Measurements from ENCODE around the gene CLIC4.
A peak's percentile ranks its signal among the peaks of the same experiment; 100 is the strongest.

Gene CLIC4

DNA sequence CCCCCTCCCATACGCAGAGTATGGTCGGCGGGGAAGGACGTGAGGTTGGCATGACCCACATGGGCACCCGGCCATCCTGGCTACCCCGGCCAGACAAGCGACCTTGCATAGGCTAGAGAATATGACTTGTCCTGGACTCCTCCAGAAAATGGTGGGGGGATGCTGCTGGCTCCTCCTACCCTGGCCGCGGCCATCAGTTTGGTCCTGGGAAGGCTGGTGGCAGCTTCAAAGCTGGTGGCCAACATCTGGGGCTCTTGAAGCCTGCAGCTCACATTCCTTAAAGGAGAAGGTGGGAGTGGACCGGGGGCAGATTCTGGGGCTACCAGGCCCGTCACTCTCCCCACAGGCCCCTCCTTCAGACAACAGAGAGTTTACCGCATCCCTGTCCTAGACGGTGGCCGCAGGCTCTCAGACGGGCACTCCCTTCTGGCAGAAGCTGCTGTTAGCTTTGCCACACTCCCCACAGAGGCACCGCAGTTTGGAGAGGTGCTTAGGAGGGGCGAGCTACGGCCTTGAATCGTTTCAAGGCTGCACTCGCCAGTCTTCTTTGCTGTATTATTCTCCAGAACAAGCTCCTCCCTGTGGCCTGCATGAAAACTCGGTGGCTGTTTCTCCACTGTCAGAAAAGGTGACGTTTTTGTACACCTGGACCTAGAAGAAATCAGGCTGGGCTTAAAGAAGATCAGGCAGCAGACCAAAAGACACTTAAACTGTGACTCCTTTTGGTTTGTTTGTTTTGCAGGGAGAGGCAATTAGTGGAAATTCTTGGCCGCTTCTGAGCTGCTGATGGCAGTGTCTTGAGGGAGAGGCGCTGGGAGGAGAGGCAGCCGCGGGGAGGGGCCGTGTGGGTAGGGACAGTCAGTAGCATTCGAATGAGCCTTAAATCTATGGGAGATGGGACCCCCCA lies 116.8 kb downstream of the CLIC4 start:
- DNase-seq, result peak; percentile 64

DNA sequence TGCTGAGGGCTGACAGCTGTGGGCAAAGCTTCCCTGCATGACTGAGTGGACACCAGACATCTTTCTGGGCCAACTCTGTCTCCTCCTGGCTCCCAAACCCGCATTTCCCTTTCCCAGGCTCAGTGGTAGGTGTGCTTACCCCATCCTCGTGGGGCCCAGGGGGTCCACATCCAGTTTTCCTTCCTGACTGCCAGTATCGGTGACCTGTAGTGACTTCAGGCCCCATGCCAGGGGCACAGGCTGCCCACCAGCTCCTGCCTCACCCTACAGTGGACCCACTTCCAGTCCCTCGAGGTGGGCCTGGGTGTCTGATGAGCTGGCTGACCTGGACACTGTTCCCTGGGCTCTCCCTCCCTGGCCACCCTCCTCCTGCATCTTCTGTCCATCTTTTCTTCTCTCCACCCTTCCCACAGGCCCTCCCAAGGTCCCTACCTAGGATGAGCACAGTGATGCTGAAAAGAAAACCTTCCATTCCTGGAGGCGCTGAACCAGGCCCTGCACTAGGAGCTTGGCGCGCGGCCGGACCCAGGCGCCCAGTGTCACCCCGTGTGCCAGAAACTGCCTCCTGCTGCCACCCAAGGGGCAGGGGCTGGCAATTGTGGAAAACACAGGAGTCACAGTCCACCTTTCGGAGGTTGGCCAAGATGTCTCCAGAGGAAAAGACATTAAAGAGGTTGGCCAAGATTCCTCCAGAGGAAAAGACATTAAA lies 117.7 kb downstream of the CLIC4 start:
- no peak for DNase-seq

DNA sequence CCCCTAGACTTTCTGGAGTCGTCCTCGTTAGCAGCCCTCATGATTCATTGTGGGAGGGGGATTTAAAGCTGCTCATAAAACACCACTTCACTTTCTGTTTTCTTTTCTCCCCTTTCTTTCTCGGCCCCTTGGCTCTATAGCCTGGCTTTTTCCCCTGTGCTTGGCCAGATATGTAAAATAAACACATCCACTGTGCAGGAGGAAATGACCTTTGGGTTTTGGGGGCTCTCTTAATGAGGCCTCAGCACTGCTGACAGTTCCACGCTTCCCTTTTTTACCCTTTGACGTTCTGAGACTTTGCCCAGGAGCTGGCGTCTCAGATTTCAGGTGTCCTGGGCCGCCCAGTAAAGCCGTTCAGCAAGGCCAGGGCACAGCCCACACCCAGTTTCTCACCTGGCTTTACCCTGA lies 119.1 kb downstream of the CLIC4 start:
- DNase-seq, result no peak

DNA sequence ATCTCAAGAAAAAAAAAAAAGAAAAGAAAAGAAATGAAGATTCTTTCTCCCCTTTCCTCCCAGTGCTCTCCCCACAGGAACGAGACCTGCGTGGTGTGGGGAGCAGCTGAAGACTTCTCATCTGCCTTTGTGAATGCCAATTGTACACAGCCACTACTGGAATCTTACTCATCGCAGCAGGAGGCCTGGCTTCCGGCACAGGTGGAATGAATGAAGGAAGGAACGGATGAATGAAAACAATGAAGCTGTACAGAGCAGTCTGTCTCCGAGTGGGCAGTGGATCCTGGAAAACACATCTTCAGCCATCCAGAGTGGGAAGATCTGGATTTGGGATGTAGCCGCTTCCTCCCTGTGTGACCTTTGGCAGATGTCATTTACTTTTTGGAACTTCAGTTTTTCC lies 119.9 kb downstream of the CLIC4 start:
- no peak for DNase-seq

DNA sequence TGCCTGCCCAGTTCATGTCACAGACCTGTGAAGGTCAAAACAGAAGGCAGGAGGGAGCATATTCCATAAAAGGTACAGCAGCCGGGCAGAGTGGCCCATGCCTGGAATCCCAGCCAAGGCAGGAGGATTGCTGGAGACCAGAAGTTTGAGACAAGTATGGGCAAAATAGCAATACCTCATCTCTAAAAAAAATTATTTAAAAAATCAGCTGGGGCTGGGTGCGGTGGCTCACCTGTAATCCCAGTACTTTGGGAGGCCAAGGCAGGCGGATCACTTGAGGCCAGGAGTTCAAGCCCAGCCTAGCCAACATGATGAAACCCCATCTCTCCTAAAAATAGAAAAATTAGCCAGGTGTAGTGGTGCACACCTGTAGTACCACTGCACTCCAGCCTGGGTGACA lies 120.3 kb downstream of the CLIC4 start:
- DNase-seq, result no peak

DNA sequence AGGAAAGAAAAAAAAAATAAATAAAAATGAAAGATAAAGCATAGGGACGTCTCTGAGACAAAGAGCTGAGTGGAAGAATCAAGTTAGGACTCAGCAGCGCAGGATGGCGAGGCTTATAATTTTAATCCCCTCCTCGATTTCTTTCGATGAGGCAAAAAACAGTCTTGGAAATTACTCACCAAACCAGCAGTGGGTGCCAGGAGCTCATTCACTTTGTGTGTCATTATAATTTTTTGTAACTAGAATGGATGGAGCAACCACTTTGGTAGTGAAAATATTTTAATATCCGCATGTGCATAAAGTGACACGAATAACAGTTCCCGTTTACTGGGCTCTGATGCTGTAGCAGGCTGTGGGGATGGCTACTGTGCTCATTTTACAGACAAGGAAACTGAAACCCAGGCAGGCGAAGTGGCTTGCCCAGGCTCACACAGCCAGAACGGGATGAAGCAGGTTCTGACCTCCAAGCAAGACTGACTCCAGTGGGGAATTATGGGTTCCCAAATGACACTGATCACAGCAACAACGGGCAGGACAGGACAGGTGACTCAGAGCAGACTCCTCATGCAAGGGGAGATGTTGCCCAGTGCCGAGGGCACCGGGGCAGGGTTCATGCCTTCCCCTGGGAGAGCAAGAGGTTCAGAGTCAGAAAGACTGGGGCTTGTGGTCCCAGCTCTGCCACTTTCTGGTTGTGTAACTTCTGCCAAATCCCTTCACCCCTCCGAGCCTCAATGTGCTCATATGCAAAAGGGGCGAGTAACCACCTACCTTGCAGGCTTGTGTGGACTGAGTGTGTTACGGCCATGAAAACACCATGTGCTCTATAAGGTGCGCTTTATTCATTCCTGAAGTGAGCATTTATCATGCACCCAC lies 121.2 kb downstream of the CLIC4 start:
- DNase-seq, result no peak

DNA sequence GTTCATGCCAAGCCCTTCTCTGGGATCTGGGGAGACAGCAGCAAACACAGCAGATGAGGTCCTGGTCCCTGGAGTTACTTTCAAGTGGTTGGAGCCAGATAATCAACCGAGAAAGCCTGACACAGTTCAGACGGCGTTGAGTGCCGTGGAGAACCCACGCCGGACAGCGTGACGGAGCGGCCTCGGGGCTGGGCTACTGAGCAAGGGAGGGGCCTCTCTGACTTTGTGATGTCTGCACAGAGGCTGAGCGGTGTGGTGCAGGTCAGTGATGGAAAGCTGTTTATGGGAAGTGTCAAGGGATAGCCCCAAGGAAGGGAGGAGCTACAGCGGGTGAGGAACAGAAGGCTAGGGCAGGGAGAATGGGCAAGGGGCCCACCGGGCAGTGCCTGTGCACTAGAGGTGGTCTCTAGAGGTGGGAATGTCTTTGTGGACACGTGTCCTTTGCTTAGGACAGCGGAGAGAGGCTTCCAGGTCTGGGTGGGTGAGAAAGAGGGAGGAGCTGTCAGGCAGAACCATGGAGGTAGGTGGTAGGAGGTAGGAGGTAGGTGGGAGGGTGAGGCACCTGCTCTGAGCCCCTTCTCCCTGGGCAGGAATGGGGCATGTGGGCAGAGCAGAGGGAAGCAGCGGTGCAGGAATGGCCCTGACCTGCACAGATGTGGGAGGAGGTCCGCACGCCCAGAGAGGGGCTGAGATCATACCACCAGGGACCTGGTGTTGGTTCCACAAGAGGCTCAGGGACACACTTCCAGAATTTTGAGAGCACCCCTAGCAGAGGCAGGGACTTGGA lies 122.0 kb downstream of the CLIC4 start:
- no peak for DNase-seq

DNA sequence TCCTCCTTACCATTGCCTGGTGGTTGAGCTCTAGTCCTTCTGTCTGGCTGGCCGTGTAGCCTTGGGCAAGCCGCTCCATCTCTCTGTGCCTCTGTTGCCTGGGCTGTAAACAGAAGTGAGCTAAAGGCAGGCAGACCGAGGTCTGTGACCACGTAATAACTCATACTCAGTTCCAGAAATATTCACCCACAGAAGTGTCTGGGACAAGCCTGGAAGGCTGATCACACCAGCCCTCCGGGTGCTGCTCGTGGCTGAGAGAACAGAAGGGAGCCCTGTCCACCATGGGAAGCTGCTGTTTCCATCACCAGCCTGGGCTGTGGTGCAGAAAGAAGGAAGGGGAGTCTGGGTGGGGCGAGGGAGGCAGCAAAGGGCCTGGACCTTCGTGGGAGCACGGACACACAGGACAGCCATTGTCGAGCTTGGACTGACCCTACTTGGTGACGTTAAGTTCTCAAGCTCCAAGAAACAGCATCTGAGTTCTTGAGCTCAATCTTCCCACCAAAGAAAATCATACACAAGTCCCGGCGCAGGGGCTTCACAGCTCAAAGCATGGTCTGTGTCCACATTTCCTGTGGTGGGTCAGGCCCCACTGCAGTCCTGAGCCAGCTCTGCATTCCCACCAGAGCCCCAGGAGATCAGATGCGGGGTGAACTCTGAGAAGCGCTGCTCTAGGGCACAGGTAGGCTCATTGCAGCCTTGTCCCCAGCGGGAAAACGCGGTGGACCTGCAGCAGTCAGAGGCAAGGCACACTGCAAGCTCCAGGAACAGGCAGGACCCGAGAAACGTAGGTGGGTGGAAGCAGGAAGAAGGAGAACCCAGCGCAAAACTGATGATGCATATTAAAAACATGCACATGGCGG lies 123.0 kb downstream of the CLIC4 start:
- DNase-seq, result no peak

DNA sequence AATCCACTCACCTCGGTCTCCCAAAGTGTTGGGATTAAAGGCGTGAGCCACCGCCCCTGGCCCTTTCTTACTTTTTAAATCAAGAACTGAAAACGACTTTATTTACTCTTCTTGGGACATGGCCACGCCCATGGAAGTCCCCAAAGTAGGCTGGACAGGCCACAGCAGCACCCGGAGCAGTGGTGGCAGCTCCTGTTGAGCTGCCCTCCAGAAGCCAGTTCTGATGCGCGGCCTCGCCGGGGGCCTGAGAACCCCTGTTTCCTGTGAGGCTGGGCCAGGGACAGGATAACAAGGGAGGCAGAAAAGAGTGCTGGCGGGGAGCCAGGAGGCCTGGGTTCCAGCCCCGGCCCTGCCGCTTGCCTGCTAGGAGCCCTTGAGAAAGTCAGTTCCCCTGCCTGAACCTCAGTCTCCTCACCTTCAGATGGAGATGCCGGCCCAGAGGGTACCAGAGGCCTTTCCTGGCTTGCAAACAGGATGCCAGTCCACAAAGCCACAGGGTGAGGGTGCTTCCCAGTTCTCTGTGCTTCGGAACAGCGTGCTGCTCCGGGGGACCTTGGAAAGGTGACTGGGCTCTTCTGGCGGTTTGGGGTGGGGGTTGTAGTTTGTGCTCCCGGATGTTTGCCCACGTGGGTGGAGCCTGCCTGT lies 125.4 kb downstream of the CLIC4 start:
- DNase-seq, result no peak

DNA sequence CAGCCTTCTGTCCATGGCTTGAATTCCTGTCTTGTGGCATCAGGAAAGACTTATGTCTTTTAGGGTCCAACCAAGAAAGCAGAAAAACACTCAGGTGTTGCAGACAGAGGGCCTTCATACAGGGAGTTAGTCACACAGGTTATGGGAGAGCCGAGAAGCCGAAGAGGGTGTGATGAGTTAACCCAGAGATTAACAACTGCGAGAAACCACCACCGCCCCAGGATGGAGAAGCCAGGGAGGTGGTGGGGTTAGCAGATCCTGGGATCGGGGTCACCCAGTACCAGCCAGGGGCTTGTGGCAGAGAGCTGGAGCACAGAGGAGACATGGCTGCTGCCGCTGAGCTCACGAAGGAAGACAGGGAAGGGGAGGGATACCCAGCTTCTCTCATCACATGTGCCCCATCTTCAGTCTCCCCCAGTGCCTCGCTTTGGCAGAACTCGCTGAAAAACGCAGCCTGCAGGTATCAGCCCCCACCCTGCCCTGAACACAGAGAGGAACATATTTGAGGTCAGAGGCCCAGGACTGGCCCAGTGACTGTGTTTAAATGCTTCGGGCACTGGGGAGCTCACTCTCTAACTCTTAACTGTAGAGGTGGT lies 126.2 kb downstream of the CLIC4 start:
- no peak for DNase-seq

DNA sequence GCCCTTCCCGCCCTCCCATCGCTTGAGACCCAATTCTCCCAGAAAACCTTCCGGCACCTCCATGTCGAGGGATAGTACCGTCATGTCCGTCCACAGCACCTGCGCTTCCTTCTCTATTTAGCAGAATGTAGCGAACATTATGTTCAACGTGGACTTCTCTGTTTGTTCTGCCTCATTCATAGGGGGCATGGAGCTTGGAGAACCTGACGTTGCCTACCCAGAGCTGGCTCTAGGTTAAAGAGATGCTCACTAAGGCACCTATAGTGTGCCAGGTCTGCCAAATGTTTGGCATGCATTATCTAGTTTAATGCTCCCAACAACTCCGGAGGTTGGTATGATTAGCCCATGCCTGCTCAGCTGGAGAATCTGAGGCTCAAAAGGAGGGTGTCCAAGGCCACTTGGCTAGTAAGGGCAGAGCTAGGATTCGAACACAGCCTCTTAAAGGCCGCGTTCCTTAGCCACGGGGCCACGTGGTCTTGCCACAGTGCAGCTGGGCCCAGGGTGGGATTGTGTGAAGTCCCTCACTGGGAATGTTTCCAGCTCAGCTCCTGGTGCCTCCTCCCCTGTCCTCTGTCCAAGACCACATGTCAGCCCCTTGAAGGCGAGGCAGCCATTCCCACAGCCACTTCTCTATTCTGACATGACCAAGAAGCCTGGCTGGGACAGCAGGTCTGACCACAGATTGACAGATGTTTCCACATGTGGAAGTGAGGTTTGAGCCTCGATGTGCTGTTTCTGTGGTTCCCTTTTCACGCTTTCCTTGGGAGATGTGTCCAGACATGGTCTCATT lies 127.0 kb downstream of the CLIC4 start:
- DNase-seq, result no peak

DNA sequence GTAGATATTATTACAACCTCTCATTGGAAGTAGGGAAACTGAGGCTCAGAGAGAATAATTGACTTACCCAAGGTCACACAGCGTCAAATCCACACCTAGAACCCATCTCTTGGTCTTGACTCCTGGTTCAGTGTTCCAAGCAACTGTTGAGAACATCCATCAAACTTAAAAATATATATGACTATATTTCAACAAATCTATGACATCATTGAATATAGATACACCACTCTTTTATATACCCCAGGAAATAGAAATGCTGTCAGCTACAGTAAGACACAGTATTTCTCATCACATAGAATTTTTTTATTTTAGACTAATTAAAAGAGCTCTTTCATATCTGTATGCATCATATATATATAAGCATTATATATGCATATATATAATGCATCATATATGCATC lies 127.9 kb downstream of the CLIC4 start:
- no peak for DNase-seq

DNA sequence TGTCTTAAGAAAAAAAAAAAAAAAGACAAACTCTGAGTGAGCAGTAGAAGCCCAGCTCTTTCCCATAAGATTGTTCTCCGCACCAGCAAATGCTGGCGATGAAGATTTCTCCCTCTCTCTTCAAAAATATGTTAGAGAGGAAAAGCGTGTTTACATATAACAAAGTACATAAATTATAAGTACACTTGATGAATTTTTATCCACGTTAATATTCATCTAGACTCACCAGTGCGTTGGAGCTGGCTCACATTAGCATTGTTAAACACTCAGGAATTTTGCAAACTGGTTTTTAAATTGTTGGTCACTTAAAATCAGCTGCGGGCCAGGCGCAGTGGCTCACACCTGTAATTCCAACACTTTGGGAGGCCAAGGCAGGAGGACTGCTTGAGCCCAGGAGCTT lies 128.8 kb downstream of the CLIC4 start:
- no peak for DNase-seq

DNA sequence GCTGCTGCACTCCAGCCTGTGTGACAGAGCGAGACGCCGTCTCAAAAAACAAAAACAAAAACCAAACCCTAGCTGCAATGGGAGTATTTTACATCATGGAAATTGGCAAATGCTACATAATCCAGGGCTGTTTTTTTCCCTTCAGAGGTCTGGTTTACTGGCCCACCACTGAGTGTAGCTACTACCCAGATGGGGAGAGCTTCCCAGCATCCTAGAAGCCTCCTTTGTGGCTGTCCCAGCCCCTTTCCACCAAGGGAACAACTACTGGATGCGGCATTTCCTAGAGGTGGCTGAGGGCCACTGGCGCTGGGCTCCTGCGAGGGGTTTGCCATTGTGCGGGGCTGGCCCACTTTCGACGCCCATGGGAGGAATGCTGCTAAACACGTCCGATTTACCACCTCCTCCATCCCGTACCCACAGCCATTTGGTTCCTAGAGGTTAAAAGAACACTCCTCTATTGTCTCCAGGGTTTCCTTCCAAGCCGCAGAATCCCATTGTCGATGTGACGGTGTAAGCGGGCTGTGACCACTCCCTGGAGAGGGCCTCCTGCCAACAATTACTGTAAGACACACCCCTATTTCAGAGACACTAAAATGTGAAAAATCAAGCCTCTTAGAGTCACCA lies 129.5 kb downstream of the CLIC4 start:
- no peak for DNase-seq

DNA sequence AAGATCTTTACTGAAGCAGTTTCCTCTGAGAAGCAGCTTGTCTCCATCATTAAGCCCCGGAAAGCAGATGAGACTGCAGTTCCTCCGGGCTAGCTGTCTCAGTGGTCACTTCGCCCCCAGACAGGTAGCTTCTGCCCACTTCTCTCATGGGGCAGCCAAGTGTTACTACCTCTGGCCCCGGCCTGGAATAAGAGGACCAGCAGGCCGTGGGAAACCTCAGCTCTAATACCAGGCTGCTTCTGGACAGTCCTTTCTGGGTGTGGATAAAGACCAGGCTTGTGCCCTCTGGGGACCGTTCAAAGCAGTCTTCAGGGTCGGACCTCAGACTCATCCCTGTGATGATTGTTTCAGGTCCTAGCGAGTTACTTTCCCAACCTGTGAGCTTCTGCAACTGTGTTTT lies 130.0 kb downstream of the CLIC4 start:
- DNase-seq, result no peak

DNA sequence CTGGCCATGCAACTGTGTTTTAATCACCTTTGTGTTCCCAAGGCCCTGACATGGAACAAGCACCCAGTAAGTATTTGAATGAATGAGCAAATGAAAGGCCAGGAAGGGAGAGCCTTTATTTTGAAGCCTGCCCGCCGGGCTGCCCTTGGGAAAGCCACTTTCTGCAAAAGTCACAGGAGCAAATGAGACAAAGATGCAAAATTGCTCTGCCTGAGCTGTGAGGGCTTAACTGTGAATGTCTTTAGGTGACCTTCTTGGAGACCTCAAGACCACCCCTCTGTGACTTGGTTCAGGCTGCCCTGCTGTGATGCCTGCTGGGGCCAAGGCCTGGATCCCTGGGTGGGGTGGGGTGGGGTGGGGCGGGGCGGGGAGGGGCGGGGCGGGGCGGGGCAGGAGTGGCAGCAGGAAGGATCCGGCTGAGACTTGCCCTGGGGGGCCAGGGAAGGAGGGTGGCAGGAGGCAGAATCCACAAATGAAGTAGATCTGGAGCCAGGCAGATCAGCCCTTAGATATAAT lies 130.8 kb downstream of the CLIC4 start:
- DNase-seq, result no peak

DNA sequence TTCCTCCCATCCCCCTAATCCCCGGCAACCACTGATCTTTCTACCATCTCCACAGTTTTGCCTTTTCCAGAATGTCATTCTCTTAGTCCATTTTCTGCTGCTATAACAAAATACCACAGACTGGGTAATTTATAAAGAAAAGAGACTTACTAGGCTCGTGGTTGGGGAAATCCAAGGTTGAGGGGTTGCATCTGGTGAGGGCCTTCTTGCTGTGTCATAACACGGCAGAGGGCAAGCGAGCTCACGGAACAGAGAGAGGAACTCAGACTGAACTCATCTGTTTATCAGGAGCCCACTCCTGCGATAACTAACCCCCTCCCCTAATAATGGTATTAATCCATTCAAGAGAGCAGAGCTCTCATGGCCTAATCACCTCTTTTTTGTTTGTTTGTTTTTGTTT lies 132.8 kb downstream of the CLIC4 start:
- no peak for DNase-seq

DNA sequence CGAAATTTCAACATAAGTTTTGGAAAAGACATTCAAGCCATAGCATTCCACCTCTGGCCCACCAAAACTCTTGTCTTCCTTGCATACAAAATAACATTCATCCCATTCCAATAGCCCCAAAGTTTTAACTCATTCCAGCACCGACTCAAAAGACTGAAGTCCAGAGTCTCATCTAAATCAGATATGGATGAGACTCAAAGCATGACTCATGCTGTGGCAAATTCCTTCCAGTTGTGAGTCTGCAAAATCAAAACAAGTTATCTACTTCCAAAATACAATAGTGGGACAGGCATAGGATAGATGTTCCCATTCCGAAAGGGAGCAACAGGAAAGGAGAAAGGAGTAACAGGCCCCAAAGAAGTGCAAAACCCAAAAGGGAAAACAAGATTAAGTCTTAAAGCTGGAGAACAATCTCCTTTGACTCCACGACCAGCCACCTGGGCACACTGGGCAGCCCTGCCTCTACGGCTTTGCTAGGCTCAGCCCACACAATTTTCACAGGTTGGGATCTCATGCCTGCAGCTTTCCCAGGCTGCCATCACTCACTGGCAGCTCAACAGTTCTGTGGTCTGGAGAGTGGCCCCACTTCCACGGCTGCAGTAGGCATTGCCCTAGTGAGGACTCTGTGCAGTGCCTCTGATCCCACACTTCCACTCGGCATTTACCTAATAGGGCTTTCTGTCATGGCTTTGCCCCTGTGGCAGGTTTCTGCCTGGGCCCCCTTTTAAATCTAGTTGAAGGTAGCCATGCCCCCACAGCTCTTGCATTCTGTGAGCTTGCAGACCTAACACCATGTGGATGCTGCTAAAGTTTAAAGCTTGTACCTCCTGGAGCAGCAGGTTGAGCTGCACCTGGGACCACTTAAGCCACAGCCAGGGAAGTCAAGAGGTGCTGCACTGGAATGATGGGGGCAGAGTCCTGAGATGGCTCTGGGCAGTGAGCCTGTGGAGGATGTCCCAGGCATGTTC lies 133.8 kb downstream of the CLIC4 start:
- DNase-seq, result no peak

All from NCI-H2227 treated with DMSO at 0.1 percent for 48 hours (cell line).